ENCODE results near the gene ZNF526. TPM values are rescaled to one million over a fixed set of nuclear protein-coding genes. Genes with fewer than 3 reads are reported as not detected.

ZNF526 gene
- total and polyA plus RNA-seq, 9 of the 15 experiments (the other 6 are each of a cell fraction or from before 2014, with no cell fraction given) = 1.3 to 17.9 (median 6.2) TPM

DNA sequence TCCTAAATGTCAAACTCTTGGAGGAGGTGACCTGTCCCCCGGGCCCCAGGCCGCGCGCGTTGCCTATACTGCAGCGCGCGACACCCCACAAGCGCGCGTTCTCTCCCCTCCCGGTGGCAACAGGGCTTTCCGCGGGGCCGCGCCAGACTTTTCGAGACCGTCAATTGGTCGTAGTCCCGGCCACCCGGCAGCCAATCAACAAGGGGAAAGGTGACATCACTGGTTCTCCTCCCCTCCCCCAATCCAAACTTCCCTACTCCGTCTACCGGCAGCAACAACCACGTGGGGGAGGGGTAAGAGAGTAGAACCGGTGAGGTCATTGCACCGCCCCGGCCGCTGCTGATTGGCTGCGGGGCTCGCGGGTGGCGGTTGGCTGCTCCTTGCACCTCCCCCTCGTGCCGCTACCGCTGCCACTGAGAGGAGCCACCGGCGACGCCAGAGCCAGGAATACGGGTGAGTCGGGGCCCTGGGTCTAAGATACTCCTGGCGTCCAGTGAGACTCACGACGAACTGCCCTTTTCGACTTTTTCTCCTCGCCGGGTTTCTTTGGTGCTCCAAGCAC, 48.1 kb downstream of the ZNF526 start (continued):
- TF ChIP-seq, protein P1, sequence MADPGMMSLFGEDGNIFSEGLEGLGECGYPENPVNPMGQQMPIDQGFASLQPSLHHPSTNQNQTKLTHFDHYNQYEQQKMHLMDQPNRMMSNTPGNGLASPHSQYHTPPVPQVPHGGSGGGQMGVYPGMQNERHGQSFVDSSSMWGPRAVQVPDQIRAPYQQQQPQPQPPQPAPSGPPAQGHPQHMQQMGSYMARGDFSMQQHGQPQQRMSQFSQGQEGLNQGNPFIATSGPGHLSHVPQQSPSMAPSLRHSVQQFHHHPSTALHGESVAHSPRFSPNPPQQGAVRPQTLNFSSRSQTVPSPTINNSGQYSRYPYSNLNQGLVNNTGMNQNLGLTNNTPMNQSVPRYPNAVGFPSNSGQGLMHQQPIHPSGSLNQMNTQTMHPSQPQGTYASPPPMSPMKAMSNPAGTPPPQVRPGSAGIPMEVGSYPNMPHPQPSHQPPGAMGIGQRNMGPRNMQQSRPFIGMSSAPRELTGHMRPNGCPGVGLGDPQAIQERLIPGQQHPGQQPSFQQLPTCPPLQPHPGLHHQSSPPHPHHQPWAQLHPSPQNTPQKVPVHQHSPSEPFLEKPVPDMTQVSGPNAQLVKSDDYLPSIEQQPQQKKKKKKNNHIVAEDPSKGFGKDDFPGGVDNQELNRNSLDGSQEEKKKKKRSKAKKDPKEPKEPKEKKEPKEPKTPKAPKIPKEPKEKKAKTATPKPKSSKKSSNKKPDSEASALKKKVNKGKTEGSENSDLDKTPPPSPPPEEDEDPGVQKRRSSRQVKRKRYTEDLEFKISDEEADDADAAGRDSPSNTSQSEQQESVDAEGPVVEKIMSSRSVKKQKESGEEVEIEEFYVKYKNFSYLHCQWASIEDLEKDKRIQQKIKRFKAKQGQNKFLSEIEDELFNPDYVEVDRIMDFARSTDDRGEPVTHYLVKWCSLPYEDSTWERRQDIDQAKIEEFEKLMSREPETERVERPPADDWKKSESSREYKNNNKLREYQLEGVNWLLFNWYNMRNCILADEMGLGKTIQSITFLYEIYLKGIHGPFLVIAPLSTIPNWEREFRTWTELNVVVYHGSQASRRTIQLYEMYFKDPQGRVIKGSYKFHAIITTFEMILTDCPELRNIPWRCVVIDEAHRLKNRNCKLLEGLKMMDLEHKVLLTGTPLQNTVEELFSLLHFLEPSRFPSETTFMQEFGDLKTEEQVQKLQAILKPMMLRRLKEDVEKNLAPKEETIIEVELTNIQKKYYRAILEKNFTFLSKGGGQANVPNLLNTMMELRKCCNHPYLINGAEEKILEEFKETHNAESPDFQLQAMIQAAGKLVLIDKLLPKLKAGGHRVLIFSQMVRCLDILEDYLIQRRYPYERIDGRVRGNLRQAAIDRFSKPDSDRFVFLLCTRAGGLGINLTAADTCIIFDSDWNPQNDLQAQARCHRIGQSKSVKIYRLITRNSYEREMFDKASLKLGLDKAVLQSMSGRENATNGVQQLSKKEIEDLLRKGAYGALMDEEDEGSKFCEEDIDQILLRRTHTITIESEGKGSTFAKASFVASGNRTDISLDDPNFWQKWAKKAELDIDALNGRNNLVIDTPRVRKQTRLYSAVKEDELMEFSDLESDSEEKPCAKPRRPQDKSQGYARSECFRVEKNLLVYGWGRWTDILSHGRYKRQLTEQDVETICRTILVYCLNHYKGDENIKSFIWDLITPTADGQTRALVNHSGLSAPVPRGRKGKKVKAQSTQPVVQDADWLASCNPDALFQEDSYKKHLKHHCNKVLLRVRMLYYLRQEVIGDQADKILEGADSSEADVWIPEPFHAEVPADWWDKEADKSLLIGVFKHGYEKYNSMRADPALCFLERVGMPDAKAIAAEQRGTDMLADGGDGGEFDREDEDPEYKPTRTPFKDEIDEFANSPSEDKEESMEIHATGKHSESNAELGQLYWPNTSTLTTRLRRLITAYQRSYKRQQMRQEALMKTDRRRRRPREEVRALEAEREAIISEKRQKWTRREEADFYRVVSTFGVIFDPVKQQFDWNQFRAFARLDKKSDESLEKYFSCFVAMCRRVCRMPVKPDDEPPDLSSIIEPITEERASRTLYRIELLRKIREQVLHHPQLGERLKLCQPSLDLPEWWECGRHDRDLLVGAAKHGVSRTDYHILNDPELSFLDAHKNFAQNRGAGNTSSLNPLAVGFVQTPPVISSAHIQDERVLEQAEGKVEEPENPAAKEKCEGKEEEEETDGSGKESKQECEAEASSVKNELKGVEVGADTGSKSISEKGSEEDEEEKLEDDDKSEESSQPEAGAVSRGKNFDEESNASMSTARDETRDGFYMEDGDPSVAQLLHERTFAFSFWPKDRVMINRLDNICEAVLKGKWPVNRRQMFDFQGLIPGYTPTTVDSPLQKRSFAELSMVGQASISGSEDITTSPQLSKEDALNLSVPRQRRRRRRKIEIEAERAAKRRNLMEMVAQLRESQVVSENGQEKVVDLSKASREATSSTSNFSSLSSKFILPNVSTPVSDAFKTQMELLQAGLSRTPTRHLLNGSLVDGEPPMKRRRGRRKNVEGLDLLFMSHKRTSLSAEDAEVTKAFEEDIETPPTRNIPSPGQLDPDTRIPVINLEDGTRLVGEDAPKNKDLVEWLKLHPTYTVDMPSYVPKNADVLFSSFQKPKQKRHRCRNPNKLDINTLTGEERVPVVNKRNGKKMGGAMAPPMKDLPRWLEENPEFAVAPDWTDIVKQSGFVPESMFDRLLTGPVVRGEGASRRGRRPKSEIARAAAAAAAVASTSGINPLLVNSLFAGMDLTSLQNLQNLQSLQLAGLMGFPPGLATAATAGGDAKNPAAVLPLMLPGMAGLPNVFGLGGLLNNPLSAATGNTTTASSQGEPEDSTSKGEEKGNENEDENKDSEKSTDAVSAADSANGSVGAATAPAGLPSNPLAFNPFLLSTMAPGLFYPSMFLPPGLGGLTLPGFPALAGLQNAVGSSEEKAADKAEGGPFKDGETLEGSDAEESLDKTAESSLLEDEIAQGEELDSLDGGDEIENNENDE (IDR thresholded peaks at IDR 0.05; ENCODE audit: low read depth, low read length) = no peak
- TF ChIP-seq BMI1 (IDR thresholded peaks at IDR 0.05; ENCODE audit: low read length) = no peak
- TF ChIP-seq SAFB (IDR thresholded peaks at IDR 0.05; ENCODE audit: borderline replicate concordance, low read depth, low read length) = no peak
- TF ChIP-seq BACH1 (tag; IDR thresholded peaks at IDR 0.05) = peak; percentile 43; the same call in 1 of the 2 replicates
- TF ChIP-seq, protein P2, sequence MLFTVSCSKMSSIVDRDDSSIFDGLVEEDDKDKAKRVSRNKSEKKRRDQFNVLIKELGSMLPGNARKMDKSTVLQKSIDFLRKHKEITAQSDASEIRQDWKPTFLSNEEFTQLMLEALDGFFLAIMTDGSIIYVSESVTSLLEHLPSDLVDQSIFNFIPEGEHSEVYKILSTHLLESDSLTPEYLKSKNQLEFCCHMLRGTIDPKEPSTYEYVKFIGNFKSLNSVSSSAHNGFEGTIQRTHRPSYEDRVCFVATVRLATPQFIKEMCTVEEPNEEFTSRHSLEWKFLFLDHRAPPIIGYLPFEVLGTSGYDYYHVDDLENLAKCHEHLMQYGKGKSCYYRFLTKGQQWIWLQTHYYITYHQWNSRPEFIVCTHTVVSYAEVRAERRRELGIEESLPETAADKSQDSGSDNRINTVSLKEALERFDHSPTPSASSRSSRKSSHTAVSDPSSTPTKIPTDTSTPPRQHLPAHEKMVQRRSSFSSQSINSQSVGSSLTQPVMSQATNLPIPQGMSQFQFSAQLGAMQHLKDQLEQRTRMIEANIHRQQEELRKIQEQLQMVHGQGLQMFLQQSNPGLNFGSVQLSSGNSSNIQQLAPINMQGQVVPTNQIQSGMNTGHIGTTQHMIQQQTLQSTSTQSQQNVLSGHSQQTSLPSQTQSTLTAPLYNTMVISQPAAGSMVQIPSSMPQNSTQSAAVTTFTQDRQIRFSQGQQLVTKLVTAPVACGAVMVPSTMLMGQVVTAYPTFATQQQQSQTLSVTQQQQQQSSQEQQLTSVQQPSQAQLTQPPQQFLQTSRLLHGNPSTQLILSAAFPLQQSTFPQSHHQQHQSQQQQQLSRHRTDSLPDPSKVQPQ (CRISPR knock-in tag; IDR thresholded peaks at IDR 0.05; ENCODE audit: borderline replicate concordance) = no peak
- no peak for TF ChIP-seq XRCC3 (IDR thresholded peaks at IDR 0.05)
- TF ChIP-seq, protein P3, sequence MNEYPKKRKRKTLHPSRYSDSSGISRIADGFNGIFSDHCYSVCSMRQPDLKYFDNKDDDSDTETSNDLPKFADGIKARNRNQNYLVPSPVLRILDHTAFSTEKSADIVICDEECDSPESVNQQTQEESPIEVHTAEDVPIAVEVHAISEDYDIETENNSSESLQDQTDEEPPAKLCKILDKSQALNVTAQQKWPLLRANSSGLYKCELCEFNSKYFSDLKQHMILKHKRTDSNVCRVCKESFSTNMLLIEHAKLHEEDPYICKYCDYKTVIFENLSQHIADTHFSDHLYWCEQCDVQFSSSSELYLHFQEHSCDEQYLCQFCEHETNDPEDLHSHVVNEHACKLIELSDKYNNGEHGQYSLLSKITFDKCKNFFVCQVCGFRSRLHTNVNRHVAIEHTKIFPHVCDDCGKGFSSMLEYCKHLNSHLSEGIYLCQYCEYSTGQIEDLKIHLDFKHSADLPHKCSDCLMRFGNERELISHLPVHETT (CRISPR knock-in tag; conservative IDR thresholded peaks at IDR 0.05 in 1 of 2, IDR thresholded peaks at IDR 0.05 in 1 of 2) = peak in 1 of 2 experiments; percentile 82; a peak in 2 of 4 replicates

Data from K562 (cell line).